ENCODE data around the gene COL4A2.

DNA sequence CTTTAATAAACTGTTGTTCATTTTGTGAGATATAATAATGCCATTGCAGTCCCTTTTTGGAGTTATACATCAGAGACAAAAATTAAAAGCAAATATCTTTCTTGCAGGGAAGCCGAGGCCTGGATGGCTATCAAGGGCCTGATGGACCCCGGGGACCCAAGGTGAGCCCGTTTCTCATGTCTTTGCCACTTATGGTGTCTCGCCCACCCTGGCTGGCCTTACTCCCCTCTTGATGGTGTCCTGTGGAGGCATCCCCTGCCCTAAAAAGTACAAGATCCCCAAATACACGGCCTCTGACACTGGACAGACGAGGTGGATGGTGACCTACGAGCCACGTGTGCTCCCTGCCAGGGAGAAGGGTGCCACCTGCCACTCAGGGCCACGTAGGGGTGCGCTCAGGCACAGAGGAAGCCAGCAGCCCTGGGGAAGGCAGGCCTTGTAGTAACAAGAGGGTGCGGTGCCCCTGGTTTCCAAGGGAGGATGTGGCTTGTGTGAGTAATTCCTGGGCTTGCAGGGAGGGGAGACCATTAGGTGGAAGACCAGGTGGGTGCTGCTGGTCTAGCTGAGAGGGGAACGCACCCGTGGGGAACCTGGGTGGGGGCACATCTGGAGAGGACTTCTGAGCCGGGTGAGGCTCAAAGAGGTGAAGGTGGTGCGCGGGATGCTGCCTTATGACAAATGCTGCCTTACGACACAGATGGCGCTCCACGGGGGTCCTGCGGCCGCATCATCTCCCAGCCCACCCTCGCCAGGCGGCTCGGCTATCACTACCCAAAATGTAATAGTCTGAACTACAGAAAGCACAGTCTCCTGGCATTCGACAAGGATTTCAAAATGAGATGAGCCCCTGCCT is 138.9 kb downstream of the COL4A2 start:
- TF ChIP-seq ZNF623 (tag by site-specific recombination; IDR thresholded peaks at IDR 0.05), result no peak
- no peak for TF ChIP-seq KLF16 (tag by site-specific recombination; IDR thresholded peaks at IDR 0.05)
- TF ChIP-seq, protein P1, sequence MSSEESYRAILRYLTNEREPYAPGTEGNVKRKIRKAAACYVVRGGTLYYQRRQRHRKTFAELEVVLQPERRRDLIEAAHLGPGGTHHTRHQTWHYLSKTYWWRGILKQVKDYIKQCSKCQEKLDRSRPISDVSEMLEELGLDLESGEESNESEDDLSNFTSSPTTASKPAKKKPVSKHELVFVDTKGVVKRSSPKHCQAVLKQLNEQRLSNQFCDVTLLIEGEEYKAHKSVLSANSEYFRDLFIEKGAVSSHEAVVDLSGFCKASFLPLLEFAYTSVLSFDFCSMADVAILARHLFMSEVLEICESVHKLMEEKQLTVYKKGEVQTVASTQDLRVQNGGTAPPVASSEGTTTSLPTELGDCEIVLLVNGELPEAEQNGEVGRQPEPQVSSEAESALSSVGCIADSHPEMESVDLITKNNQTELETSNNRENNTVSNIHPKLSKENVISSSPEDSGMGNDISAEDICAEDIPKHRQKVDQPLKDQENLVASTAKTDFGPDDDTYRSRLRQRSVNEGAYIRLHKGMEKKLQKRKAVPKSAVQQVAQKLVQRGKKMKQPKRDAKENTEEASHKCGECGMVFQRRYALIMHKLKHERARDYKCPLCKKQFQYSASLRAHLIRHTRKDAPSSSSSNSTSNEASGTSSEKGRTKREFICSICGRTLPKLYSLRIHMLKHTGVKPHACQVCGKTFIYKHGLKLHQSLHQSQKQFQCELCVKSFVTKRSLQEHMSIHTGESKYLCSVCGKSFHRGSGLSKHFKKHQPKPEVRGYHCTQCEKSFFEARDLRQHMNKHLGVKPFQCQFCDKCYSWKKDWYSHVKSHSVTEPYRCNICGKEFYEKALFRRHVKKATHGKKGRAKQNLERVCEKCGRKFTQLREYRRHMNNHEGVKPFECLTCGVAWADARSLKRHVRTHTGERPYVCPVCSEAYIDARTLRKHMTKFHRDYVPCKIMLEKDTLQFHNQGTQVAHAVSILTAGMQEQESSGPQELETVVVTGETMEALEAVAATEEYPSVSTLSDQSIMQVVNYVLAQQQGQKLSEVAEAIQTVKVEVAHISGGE (tag by site-specific recombination; conservative IDR thresholded peaks at IDR 0.05; ENCODE audit: low read depth), result no peak
- TF ChIP-seq, protein P2, sequence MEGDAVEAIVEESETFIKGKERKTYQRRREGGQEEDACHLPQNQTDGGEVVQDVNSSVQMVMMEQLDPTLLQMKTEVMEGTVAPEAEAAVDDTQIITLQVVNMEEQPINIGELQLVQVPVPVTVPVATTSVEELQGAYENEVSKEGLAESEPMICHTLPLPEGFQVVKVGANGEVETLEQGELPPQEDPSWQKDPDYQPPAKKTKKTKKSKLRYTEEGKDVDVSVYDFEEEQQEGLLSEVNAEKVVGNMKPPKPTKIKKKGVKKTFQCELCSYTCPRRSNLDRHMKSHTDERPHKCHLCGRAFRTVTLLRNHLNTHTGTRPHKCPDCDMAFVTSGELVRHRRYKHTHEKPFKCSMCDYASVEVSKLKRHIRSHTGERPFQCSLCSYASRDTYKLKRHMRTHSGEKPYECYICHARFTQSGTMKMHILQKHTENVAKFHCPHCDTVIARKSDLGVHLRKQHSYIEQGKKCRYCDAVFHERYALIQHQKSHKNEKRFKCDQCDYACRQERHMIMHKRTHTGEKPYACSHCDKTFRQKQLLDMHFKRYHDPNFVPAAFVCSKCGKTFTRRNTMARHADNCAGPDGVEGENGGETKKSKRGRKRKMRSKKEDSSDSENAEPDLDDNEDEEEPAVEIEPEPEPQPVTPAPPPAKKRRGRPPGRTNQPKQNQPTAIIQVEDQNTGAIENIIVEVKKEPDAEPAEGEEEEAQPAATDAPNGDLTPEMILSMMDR (tag by site-specific recombination; IDR thresholded peaks at IDR 0.05), result no peak
